Activated CD4-positive, alpha-beta memory T cell treated with anti-CD3 and anti-CD28 coated beads, Interleukin-2, amount 10 ng/mL, durations not matched to agents 7 days and 5 days (primary cell): ENCODE measurements around the gene NCOA7. TPM values are rescaled to one million over a fixed set of nuclear protein-coding genes. Genes with fewer than 3 reads are reported as not detected.
"Not testable (repeated sequence)": the region's sequence is repeated elsewhere in the genome, so short reads cannot be mapped to it uniquely, and the experiment has no call there.

Experiments used
- CTCF ChIA-PET: fragments of 350-600 bp; sonication (Branson Sonifier 250); formaldehyde crosslinking; loops from one replicate; lab custom pipeline; 2021; ENCODE audit warnings: antibody characterized with exemption, inconsistent platforms; lab: Charles Lee
- POLR2A ChIA-PET: fragments of 350-600 bp; sonication (Branson Sonifier 250); formaldehyde crosslinking; loops from one replicate; lab custom pipeline; 2021; ENCODE audit warnings: antibody characterized with exemption; lab: Charles Lee
- DNase-seq: peaks from one replicate; pipeline ENCODE4 v3.0.0-alpha.2; 2020
- H3K27ac Mint-ChIP-seq: one replicate; pipeline ENCODE4 v1.8.0; 2021; ENCODE audit warnings: mild to moderate bottlenecking, mixed read lengths
- H3K27me3 Mint-ChIP-seq: one replicate; pipeline ENCODE4 v1.8.0; 2021; ENCODE audit warnings: mixed read lengths
- H3K36me3 Mint-ChIP-seq: one replicate; pipeline ENCODE4 v1.8.0; 2021; ENCODE audit warnings: low read depth, mixed read lengths
- H3K4me1 Mint-ChIP-seq: one replicate; pipeline ENCODE4 v1.8.0; 2021; ENCODE audit warnings: mixed read lengths
- H3K4me3 Mint-ChIP-seq: one replicate; pipeline ENCODE4 v1.8.0; 2021; ENCODE audit warnings: mild to moderate bottlenecking, mixed read lengths
- H3K9me3 Mint-ChIP-seq: one replicate; pipeline ENCODE4 v1.8.0; 2021; ENCODE audit warnings: mixed read lengths
- total RNA-seq, 2 experiments: library from RNA; stranded (reverse); gene quantifications; one replicate each; pipeline ENCODE4 v1.2.3, GENCODE V29; 2021

Gene NCOA7
- total RNA-seq, 2 experiments from 2014 or later = 45.2 to 49.9 TPM

DNA sequence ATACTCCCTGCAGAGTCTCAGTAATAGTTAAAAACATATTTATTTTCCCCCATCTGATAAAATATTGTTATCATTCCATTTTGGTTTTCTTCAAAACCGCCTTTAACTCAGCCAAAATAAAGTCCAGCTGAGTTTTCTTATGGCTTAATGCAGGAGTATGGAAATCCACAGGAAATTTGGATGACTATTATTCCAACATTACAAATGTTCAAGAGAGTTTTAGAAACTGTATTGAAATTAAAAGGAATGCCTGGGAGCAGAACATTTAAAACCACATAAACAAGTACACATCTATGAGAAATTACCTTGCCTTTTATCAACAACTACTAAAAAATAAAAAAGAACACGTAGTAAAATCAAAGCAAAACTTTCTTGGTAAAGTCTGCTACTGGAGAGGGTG is 45.7 kb downstream of the NCOA7 start:
- CTCF ChIA-PET = no interaction called here
- Mint-ChIP-seq H3K4me3 (no peak overlapping the region), H3K27ac (no peak overlapping the region), H3K36me3 (peaks cover 14% of the 10 kb centered on the region), H3K27me3 (no peaks in the 10 kb centered on the region), H3K4me1 (peaks cover 33% of the 10 kb centered on the region), H3K9me3 (no peaks in the 10 kb centered on the region)
- DNase-seq = no peak
- POLR2A ChIA-PET = no interaction called here

DNA sequence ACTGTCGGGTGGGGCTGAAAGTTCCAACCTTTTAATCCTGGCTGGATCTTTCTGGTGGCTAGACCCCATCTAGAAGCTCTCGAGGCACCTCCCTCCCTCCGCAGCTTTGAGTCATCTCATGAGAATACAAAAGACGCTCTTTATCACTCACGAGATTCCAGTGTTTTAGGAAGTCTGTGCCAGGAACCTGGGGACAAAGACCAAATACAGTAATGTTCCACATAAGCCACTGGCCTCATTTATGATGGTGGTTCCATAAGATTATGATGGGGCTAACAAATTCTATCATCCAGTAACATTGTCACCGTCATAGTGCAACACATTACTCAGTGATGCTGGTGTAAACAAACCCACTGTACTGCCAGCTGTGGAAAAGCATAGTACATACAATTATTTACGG is 48.7 kb downstream of the NCOA7 start:
- Mint-ChIP-seq H3K36me3 (peaks cover 15% of the 10 kb centered on the region), H3K27me3 (no peaks in the 10 kb centered on the region), H3K9me3 (no peaks in the 10 kb centered on the region), H3K4me3 (no peak overlapping the region), H3K27ac (no peak overlapping the region), H3K4me1 (peaks cover 6% of the 10 kb centered on the region)
- DNase-seq = no peak
- ChIA-PET POLR2A (no interaction called here), CTCF (interaction anchor here (0.9 to 1.0 kb wide), 2 partner anchors 65 to 117 kb away, joined by 3 to 5 read pairs; partner anchors contain the start of gene HINT3)

DNA sequence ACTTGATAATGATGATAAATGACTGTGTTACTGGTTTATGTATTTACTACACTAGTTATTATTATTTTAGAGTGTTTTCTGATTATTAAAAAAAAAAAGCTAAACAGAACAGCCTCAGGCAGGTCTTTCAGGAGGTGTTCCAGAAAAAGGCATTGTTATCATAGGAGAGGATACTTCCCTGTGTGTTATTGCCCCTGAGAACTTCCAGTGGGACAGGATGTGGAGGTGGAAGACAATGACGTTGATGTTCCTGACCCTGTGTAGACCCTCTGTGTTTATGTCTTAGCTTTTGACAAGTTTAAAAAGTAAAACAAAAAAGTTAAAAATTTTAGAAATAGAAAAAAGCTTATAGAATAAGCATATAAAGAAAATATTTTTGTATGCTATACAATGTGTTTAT is 49.1 kb downstream of the NCOA7 start:
- CTCF ChIA-PET = interaction anchor here (0.9 to 1.0 kb wide), 2 partner anchors 65 to 117 kb away, joined by 3 to 5 read pairs; partner anchors contain the start of gene HINT3
- POLR2A ChIA-PET = no interaction called here
- Mint-ChIP-seq H3K36me3 (peaks cover 15% of the 10 kb centered on the region), H3K4me3 (no peak overlapping the region), H3K9me3 (no peaks in the 10 kb centered on the region), H3K27me3 (no peaks in the 10 kb centered on the region), H3K4me1 (peaks cover 2% of the 10 kb centered on the region), H3K27ac (no peak overlapping the region)
- no peak for DNase-seq

- no peak overlapping the region for H3K27ac Mint-ChIP-seq
- H3K27me3 Mint-ChIP-seq = no peaks in the 10 kb centered on the region
- no peak for DNase-seq
- no peaks in the 10 kb centered on the region for H3K9me3 Mint-ChIP-seq
- no peaks in the 10 kb centered on the region for H3K4me1 Mint-ChIP-seq
- H3K4me3 Mint-ChIP-seq = no peak overlapping the region
- H3K36me3 Mint-ChIP-seq = peaks cover 15% of the 10 kb centered on the region
- POLR2A ChIA-PET = no interaction called here
- CTCF ChIA-PET = no interaction called here
Measured at GRCh38 chr6:125841356-125842090, 50.8 kb downstream of the NCOA7 start.

DNA sequence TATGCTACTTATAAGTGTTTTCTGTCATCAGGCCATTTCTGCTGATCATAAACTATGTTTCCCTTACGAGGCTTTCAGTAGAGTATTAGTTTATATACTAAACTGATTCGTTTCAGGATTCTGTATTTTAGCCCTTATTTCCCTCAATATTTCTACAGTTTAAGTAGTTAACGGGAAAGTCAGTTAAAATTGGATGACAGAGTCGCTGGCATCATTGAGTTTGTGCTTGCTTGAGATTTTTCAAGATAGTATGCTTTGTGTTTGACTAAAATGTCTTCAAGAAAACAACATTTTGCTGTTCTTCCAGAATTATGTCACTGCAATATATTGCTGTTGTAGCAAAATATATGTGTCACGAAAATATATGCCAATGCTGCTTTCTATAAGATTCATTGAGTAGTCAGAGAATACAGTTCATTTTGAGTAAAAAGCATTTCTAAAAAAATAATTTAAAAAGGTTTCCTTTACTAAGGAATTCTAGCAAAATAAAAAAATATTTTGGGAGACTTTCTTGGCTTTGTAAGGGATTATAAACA is 51.4 kb downstream of the NCOA7 start:
- Mint-ChIP-seq H3K4me3 (no peak overlapping the region), H3K27me3 (no peaks in the 10 kb centered on the region), H3K36me3 (peaks cover 12% of the 10 kb centered on the region), H3K9me3 (no peaks in the 10 kb centered on the region), H3K4me1 (no peaks in the 10 kb centered on the region), H3K27ac (no peak overlapping the region)
- ChIA-PET CTCF (no interaction called here), POLR2A (no interaction called here)
- DNase-seq = no peak

DNA sequence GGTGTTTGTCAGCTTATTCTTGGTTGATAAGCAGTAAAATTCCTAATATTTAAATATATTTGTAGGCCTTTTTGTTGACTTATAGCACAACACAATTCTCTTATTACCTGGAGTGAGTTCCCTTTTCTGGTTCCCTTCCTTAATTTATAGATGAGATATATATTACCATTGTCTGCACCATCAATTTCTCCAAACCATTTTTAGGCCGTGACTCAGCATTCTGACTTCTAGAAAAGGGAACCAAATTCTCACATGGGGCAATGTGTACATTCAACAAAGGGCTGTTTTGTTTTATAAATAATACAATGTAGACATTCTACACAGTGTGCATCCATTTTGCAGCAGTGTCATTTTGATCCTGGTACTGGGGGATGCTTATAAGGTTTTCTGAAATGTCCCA is 52.8 kb downstream of the NCOA7 start:
- DNase-seq = no peak
- Mint-ChIP-seq H3K4me1 (no peaks in the 10 kb centered on the region), H3K27me3 (no peaks in the 10 kb centered on the region), H3K27ac (no peak overlapping the region), H3K4me3 (no peak overlapping the region), H3K9me3 (no peaks in the 10 kb centered on the region), H3K36me3 (peaks cover 12% of the 10 kb centered on the region)
- CTCF ChIA-PET = no interaction called here
- POLR2A ChIA-PET = interaction anchor here (0.8 kb wide), 1 partner anchor 62 kb away, joined by 3 read pairs; no protein-coding TSS in a partner anchor

GRCh38 chr6:125844989-125845388 is 54.2 kb downstream of the NCOA7 start:
- peaks cover 12% of the 10 kb centered on the region for H3K36me3 Mint-ChIP-seq
- POLR2A ChIA-PET = no interaction called here

DNA sequence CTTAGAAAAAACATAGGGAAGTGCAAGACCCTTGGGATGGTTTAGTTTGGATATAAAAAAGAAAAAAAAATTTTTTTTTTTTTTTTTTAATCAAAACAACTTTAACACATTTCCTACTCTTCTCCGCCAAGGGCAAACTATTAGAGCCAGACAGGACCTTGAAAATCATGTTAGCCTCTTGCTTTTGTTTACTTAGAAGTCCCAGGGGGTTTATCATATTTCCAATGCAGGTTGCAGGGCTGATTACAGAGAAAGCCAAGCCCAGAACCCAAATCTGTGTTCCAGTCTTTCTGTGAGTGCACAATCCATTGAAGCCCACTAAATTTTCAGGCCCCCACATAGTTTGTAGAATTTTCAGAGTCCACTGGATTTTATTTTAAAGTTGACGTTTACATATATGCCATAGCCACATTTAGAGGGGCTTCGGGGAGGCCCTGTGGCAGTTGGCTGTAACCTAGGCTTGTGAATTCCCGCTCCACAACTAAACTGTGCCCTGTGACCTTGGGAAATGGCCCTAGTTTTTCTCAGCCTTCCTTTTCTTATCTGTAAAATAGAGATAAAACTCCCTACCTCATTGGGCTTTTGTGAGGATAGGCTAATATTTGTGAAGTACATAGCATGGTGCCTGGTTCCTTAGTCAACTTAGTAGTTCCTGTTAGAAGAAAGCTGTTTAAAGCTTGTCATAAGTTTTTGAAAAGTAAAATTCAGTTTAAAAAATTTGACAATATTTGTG is 55.7 kb downstream of the NCOA7 start:
- ChIA-PET CTCF (no interaction called here), POLR2A (no interaction called here)
- no peak for DNase-seq
- Mint-ChIP-seq H3K27ac (no peak overlapping the region), H3K4me1 (no peaks in the 10 kb centered on the region), H3K9me3 (no peaks in the 10 kb centered on the region), H3K27me3 (no peaks in the 10 kb centered on the region), H3K4me3 (no peak overlapping the region), H3K36me3 (peaks cover 12% of the 10 kb centered on the region)

More at GRCh38 chr6:125844989-125845388, 54.2 kb downstream of the NCOA7 start:
- CTCF ChIA-PET = no interaction called here
- H3K27me3 Mint-ChIP-seq = no peaks in the 10 kb centered on the region
- no peak overlapping the region for H3K4me3 Mint-ChIP-seq
- DNase-seq = no peak
- H3K27ac Mint-ChIP-seq = no peak overlapping the region
- no peaks in the 10 kb centered on the region for H3K9me3 Mint-ChIP-seq
- H3K4me1 Mint-ChIP-seq = no peaks in the 10 kb centered on the region

DNA sequence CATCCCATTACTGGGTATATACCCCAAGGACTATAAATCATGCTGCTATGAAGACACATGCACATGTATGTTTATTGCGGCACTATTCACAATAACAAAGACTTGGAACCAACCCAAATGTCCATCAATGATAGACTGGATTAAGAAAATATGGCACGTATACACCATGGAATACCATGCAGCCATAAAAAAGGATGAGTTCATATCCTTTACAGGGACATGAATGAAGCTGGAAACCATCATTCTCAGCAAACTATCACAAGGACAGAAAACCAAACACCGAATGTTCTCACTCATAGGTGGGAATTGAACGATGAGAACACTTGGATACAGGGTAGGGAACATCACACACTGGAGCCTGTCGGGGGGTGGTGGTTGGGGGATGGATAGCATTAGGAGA is 57.5 kb downstream of the NCOA7 start:
- peaks cover 11% of the 10 kb centered on the region for H3K9me3 Mint-ChIP-seq

DNA sequence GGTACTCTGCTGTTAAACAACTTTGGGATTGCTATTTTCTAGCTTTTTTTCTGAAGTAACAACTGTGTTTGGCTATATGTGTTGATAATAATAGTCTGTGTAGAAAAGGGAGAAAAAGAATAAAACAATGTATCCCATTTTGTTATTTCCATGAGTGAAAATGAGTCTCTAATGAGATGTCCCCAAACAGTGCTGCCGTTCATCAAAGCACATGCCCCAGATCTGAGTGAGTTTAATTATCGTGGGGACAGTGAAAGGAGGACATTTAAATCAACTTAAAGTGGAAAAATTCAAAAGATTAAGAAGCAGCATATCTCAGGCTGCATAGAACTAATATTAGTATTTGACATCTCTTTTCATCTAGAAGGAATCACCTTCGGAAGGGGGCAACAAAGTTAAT is 59.6 kb downstream of the NCOA7 start:
- ChIA-PET CTCF (interaction anchor here (1.0 kb wide), 1 partner anchor 106 kb away, joined by 3 read pairs; no protein-coding TSS in a partner anchor), POLR2A (no interaction called here)
- no peaks in the 10 kb centered on the region for H3K27me3 Mint-ChIP-seq
- peaks cover 29% of the 10 kb centered on the region for H3K36me3 Mint-ChIP-seq
- H3K4me3 Mint-ChIP-seq = no peak overlapping the region
- peaks cover 11% of the 10 kb centered on the region for H3K9me3 Mint-ChIP-seq
- H3K4me1 Mint-ChIP-seq = peaks cover 3% of the 10 kb centered on the region
- DNase-seq = no peak
- H3K27ac Mint-ChIP-seq = no peak overlapping the region

More for the DNA sequence above, 57.5 kb downstream of the NCOA7 start:
- H3K27ac Mint-ChIP-seq, DNase-seq, CTCF ChIA-PET, H3K27me3 Mint-ChIP-seq, H3K4me3 Mint-ChIP-seq, H3K4me1 Mint-ChIP-seq, POLR2A ChIA-PET: not testable (repeated sequence)
- H3K36me3 Mint-ChIP-seq = peaks cover 26% of the 10 kb centered on the region

GRCh38 chr6:125852587-125852986 is 61.8 kb downstream of the NCOA7 start:
- no peak for DNase-seq
- ChIA-PET CTCF (interaction anchor here (0.9 to 1.3 kb wide), 2 partner anchors 61 to 104 kb away, joined by 3 read pairs; partner anchors contain the start of gene HINT3), POLR2A (interaction anchor here (1.6 kb wide), 1 partner anchor 19 kb away, joined by 4 read pairs; no protein-coding TSS in a partner anchor)
- Mint-ChIP-seq H3K4me3 (no peak overlapping the region), H3K27me3 (no peaks in the 10 kb centered on the region), H3K9me3 (peaks cover 11% of the 10 kb centered on the region), H3K36me3 (peaks cover 39% of the 10 kb centered on the region), H3K4me1 (peaks cover 8% of the 10 kb centered on the region), H3K27ac (no peak overlapping the region)

DNA sequence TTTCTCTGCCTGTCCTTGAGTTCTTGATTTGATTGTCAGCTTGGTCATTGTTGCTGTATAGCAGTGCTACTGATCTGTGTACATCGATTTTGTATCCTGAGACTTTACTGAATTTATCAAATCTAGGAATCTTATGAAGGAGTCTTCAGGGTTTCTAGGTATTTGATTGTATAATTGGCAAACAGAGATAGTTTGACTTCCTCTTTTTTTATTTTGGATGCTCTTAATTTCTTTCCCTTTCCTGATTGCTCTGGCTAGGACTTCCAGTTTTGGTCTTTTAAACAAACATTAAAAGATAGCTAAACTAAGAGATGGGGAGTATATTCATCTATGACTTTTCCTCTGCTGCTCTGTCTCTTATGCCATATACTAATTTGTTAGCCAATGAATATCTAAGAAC is 62.4 kb downstream of the NCOA7 start:
- no peaks in the 10 kb centered on the region for H3K27me3 Mint-ChIP-seq
- H3K36me3 Mint-ChIP-seq = peaks cover 38% of the 10 kb centered on the region
- peaks cover 11% of the 10 kb centered on the region for H3K9me3 Mint-ChIP-seq
- DNase-seq = no peak
- POLR2A ChIA-PET = interaction anchor here (1.6 kb wide), 1 partner anchor 19 kb away, joined by 4 read pairs; no protein-coding TSS in a partner anchor
- no peak overlapping the region for H3K4me3 Mint-ChIP-seq
- CTCF ChIA-PET = interaction anchor here (0.9 to 1.3 kb wide), 2 partner anchors 62 to 103 kb away, joined by 3 read pairs; partner anchors contain the start of gene HINT3
- H3K4me1 Mint-ChIP-seq = peaks cover 8% of the 10 kb centered on the region
- H3K27ac Mint-ChIP-seq = no peak overlapping the region

DNA sequence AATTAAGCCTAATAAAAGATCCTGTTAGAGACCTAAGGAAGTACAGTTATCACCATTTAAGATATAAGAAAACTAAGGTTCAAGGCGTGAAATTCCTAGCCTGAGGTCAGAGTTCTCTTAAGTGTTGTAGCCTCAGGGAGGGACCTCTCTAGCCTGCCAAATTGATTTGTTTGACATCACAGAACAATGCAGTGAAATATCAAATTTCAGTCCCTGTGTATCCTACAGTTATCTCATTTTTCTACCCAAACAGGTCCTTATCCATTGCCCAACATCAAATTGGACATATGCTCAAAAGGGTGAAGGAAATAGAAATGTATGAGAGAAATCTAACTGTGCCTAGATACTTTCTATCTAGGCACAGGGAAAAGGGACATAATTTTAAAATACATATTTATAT is 63.0 kb downstream of the NCOA7 start:
- CTCF ChIA-PET = no interaction called here
- Mint-ChIP-seq H3K4me3 (no peak overlapping the region), H3K36me3 (peaks cover 39% of the 10 kb centered on the region), H3K9me3 (peaks cover 11% of the 10 kb centered on the region), H3K4me1 (peaks cover 9% of the 10 kb centered on the region), H3K27me3 (no peaks in the 10 kb centered on the region), H3K27ac (no peak overlapping the region)
- DNase-seq = no peak
- POLR2A ChIA-PET = no interaction called here
